HUES64 (cell line): ENCODE results near the gene PSMD6.

Experiments
- H3K27ac ChIP-seq: 2 replicates; pipeline ENCODE4 v1.7.0; 2013; ENCODE audit warnings: low read depth, low read length, inconsistent platforms
- H3K27me3 ChIP-seq: 2 replicates; pipeline ENCODE4 v1.6.1; 2013; ENCODE audit warnings: mild to moderate bottlenecking, low read length; ENCODE audit not compliant: insufficient read depth
- H3K36me3 ChIP-seq: 2 replicates; pipeline ENCODE4 v1.6.1; 2013; ENCODE audit warnings: mild to moderate bottlenecking, low read length; ENCODE audit not compliant: insufficient read depth
- H3K4me1 ChIP-seq: 2 replicates; pipeline ENCODE4 v1.6.1; 2013; ENCODE audit warnings: mild to moderate bottlenecking, low read length, moderate library complexity; ENCODE audit not compliant: insufficient read depth
- H3K4me3 ChIP-seq: 2 replicates; pipeline ENCODE4 v1.5.1; 2013; ENCODE audit warnings: mild to moderate bottlenecking, low read length, moderate library complexity
- H3K9ac ChIP-seq: 2 replicates; pipeline ENCODE4 v1.6.1; 2013; ENCODE audit warnings: mild to moderate bottlenecking, low read depth, low read length
- H3K9me3 ChIP-seq: 2 replicates; pipeline ENCODE4 v1.6.1; 2013; ENCODE audit warnings: low read depth, low read length; ENCODE audit not compliant: insufficient read depth
- WGBS: fragments of 150-250, 120-280 bp; methylation state at CpG from one replicate; pipeline ENCODE4 v1.1.7; 2013; ENCODE audit warnings: missing lambda C conversion rate; 5-methylcytosine and 5-hydroxymethylcytosine counted together

PSMD6 gene

GRCh38 chr3:63976872-63977200, 46.5 kb downstream of the PSMD6 start:
- Histone ChIP-seq H3K9ac (no peak overlapping the region), H3K27me3 (no peaks in the 10 kb centered on the region), H3K4me3 (no peak overlapping the region)

GRCh38 chr3:63976161-63976871, 47.0 kb downstream of the PSMD6 start:
- H3K27me3 ChIP-seq, result no peaks in the 10 kb centered on the region
- WGBS, result 96% methylated on average over 4 of the region's 4 CpGs
- H3K9ac ChIP-seq, result no peak overlapping the region
- no peaks in the 10 kb centered on the region for H3K9me3 ChIP-seq
- H3K36me3 ChIP-seq, result peaks cover 16% of the 10 kb centered on the region
- no peak overlapping the region for H3K4me3 ChIP-seq
- H3K27ac ChIP-seq, result no peak overlapping the region
- H3K4me1 ChIP-seq, result peaks cover 21% of the 10 kb centered on the region

More at GRCh38 chr3:63976872-63977200, 46.5 kb downstream of the PSMD6 start:
- H3K36me3 ChIP-seq, result peaks cover 21% of the 10 kb centered on the region
- peaks cover 16% of the 10 kb centered on the region for H3K4me1 ChIP-seq
- 97% methylated on average over 2 of the region's 2 CpGs for WGBS
- H3K27ac ChIP-seq, result no peak overlapping the region
- no peaks in the 10 kb centered on the region for H3K9me3 ChIP-seq

GRCh38 chr3:63975723-63976122, 47.6 kb downstream of the PSMD6 start:
- WGBS, result 87% methylated on average over 3 of the region's 3 CpGs
- no peak overlapping the region for H3K9ac ChIP-seq
- H3K4me1 ChIP-seq, result peaks cover 27% of the 10 kb centered on the region

GRCh38 chr3:63974451-63974850, 48.8 kb downstream of the PSMD6 start:
- Histone ChIP-seq H3K36me3 (no peaks in the 10 kb centered on the region), H3K27me3 (no peaks in the 10 kb centered on the region), H3K9ac (no peak overlapping the region), H3K4me3 (no peak overlapping the region), H3K4me1 (peaks cover 40% of the 10 kb centered on the region), H3K27ac (no peak overlapping the region), H3K9me3 (no peaks in the 10 kb centered on the region)
- 91% methylated on average over 1 of the region's 1 CpG for WGBS

More at GRCh38 chr3:63975723-63976122, 47.6 kb downstream of the PSMD6 start:
- Histone ChIP-seq H3K9me3 (no peaks in the 10 kb centered on the region), H3K36me3 (peaks cover 10% of the 10 kb centered on the region), H3K27me3 (no peaks in the 10 kb centered on the region), H3K27ac (no peak overlapping the region), H3K4me3 (no peak overlapping the region)

GRCh38 chr3:63973406-63973805, 49.9 kb downstream of the PSMD6 start:
- 93% methylated on average over 8 of the region's 8 CpGs for WGBS

GRCh38 chr3:63972987-63973386, 50.3 kb downstream of the PSMD6 start:
- no peaks in the 10 kb centered on the region for H3K36me3 ChIP-seq
- no peak overlapping the region for H3K27ac ChIP-seq
- H3K27me3 ChIP-seq, result no peaks in the 10 kb centered on the region
- no peak overlapping the region for H3K4me3 ChIP-seq
- WGBS, result 85% methylated on average over 4 of the region's 4 CpGs
- peaks cover 55% of the 10 kb centered on the region for H3K4me1 ChIP-seq
- no peaks in the 10 kb centered on the region for H3K9me3 ChIP-seq
- no peak overlapping the region for H3K9ac ChIP-seq

More at GRCh38 chr3:63973406-63973805, 49.9 kb downstream of the PSMD6 start:
- Histone ChIP-seq H3K27me3 (no peaks in the 10 kb centered on the region), H3K36me3 (no peaks in the 10 kb centered on the region), H3K9ac (no peak overlapping the region), H3K4me3 (no peak overlapping the region), H3K4me1 (peaks cover 50% of the 10 kb centered on the region), H3K27ac (no peak overlapping the region), H3K9me3 (no peaks in the 10 kb centered on the region)

GRCh38 chr3:63972196-63972595, 51.1 kb downstream of the PSMD6 start:
- Histone ChIP-seq H3K9ac (no peak overlapping the region), H3K27me3 (no peaks in the 10 kb centered on the region), H3K4me1 (peaks cover 63% of the 10 kb centered on the region), H3K36me3 (no peaks in the 10 kb centered on the region), H3K27ac (no peak overlapping the region), H3K4me3 (no peak overlapping the region), H3K9me3 (no peaks in the 10 kb centered on the region)
- 86% methylated on average over 2 of the region's 2 CpGs for WGBS

GRCh38 chr3:63970631-63971475, 52.4 kb downstream of the PSMD6 start:
- Histone ChIP-seq H3K36me3 (no peaks in the 10 kb centered on the region), H3K4me1 (peaks cover 76% of the 10 kb centered on the region), H3K9ac (peak overlapping the region; percentile 37; the same call in 1 of the 2 replicates), H3K9me3 (no peaks in the 10 kb centered on the region), H3K27ac (peak overlapping the region; percentile 65), H3K4me3 (peak overlapping the region; percentile 38), H3K27me3 (no peaks in the 10 kb centered on the region)
- 16% methylated on average over 11 of the region's 11 CpGs for whole genome bisulfite sequencing

- no peaks in the 10 kb centered on the region for H3K9me3 ChIP-seq
- H3K4me3 ChIP-seq, result no peak overlapping the region
- peaks cover 85% of the 10 kb centered on the region for H3K4me1 ChIP-seq
- 61% methylated on average over 2 of the region's 2 CpGs for WGBS
- H3K27ac ChIP-seq, result peak overlapping the region; percentile 65; the same call in 1 of the 2 replicates
- peak overlapping the region; percentile 37; the same call in 1 of the 2 replicates for H3K9ac ChIP-seq
- no peaks in the 10 kb centered on the region for H3K27me3 ChIP-seq
- no peaks in the 10 kb centered on the region for H3K36me3 ChIP-seq
These were observed 53.4 kb downstream of the PSMD6 start for GRCh38 chr3:63969876-63970275.

GRCh38 chr3:63968612-63969350, 54.5 kb downstream of the PSMD6 start:
- no peak overlapping the region for H3K9ac ChIP-seq
- H3K27me3 ChIP-seq, result no peaks in the 10 kb centered on the region
- WGBS, result 66% methylated on average over 3 of the region's 3 CpGs
- peak overlapping the region; percentile 58 for H3K27ac ChIP-seq
- no peaks in the 10 kb centered on the region for H3K9me3 ChIP-seq
- peaks cover 96% of the 10 kb centered on the region for H3K4me1 ChIP-seq
- no peak overlapping the region for H3K4me3 ChIP-seq
- no peaks in the 10 kb centered on the region for H3K36me3 ChIP-seq
